A673 (cell line): ENCODE data around the gene LRRC3. TPM values are rescaled to one million over a fixed set of nuclear protein-coding genes. Genes with fewer than 3 reads are reported as not detected.

Experiments
- BruUV-seq: library from RNA; stranded (reverse); fragments of 400-500 nt; replicated peaks from 2 replicates; lab custom pipeline; 2021; lab: Mats Ljungman, UMichigan
- CTCF ChIA-PET: fragments of 300-600 bp; sonication (Branson Sonifier 250); formaldehyde crosslinking; loops from one replicate; lab custom pipeline; 2022; ENCODE audit warnings: antibody characterized with exemption; lab: Charles Lee
- POLR2A ChIA-PET: fragments of 300-600 bp; sonication (Branson Sonifier 250); formaldehyde crosslinking; loops from one replicate; lab custom pipeline; 2022; ENCODE audit warnings: antibody characterized with exemption; ENCODE audit not compliant: low non-redundant PET; lab: Charles Lee
- DNase-seq: peaks from one replicate; pipeline ENCODE4 v3.0.0-alpha.2; 2015; ENCODE audit warnings: low spot score
- H3K27ac ChIP-seq: fragments of 200-600 bp; sonication (generic); 2 replicates; pipeline ENCODE4 v1.5.1; 2016; ENCODE audit warnings: mixed run types, low read depth, mild to moderate bottlenecking, mixed read lengths, antibody characterized with exemption, low read length; ENCODE audit not compliant: poor library complexity, severe bottlenecking
- H3K27me3 ChIP-seq: fragments of 200-600 bp; sonication (generic); replicated peaks from 2 replicates; pipeline ENCODE4 v1.6.1; 2017; ENCODE audit warnings: mixed run types, low read depth, mild to moderate bottlenecking, mixed read lengths, antibody characterized with exemption, low read length; ENCODE audit not compliant: insufficient read depth, poor library complexity
- H3K36me3 ChIP-seq: fragments of 200-600 bp; sonication (generic); 2 replicates; pipeline ENCODE4 v1.6.1; 2016; ENCODE audit warnings: mixed run types, mild to moderate bottlenecking, mixed read lengths, antibody characterized with exemption, low read length; ENCODE audit not compliant: insufficient read depth, poor library complexity, severe bottlenecking
- H3K4me1 ChIP-seq: fragments of 200-600 bp; sonication (generic); 2 replicates; pipeline ENCODE4 v1.6.1; 2017; ENCODE audit warnings: mixed run types, mild to moderate bottlenecking, mixed read lengths, antibody characterized with exemption, low read length; ENCODE audit not compliant: insufficient read depth, poor library complexity, severe bottlenecking
- H3K4me3 ChIP-seq: fragments of 200-600 bp; sonication (generic); 2 replicates; pipeline ENCODE4 v1.5.1; 2016; ENCODE audit warnings: low read depth, mixed run types, mild to moderate bottlenecking, mixed read lengths, low read length; ENCODE audit not compliant: poor library complexity, severe bottlenecking
- H3K9me3 ChIP-seq: fragments of 200-600 bp; sonication (generic); 2 replicates; pipeline ENCODE4 v1.6.1; 2016; ENCODE audit warnings: mixed run types, low read depth, mild to moderate bottlenecking, mixed read lengths, antibody characterized with exemption, low read length; ENCODE audit not compliant: poor library complexity, severe bottlenecking
- EZH2 ChIP-seq: fragments of 200-600 bp; sonication (generic); IDR thresholded peaks from 2 replicates; pipeline ENCODE4 v1.6.1; 2017; ENCODE audit warnings: borderline replicate concordance, low read depth, mild to moderate bottlenecking, mixed read lengths, antibody characterized with exemption, low read length; ENCODE audit not compliant: poor library complexity, severe bottlenecking
- intact Hi-C: fragments of 100-400 bp; cut with micrococcal nuclease; formaldehyde crosslinking; loops from one replicate; pipeline ENCODE4 v1.10.0; 2022; ENCODE audit not compliant: unreplicated experiment
- total RNA-seq: library from RNA; stranded (reverse); gene quantifications from 2 replicates; pipeline ENCODE4 v1.2.3, GENCODE V29; 2021
- TF ChIP-seq, protein P1 (sequence below): fragments of 300-800, 200-600 bp; sonication (generic); conservative IDR thresholded peaks from 2 replicates; pipeline ENCODE4 v1.5.1; 2017; ENCODE audit warnings: low read depth, mild to moderate bottlenecking, antibody characterized with exemption, low read length, moderate library complexity, mixed read lengths

Gene LRRC3
- total RNA-seq, 1 experiment from 2014 or later, result 1.5 TPM

DNA sequence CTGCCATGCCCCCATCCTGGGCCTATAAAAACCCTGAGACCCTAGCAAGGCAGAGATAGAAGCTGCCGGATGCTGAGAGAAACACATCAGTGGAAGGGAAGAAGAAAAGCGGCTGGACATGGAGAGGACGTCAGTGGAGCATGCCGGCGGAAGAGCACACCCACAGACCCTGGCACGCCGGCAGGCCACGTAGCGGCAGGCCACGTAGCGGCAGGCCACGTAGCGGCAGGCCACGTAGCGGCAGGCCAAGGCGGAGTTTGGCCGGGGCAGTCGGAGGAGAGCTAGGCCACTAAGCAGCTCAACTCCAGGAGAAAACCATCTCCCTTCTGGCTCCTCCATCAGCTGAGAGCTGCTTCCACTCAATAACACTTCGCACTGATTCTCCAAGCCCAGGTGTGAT, 35.1 kb downstream of the LRRC3 start:
- intact Hi-C loops, result no loop called here
- Histone ChIP-seq H3K36me3 (no peaks in the 10 kb centered on the region), H3K27ac (no peak overlapping the region), H3K4me1 (no peaks in the 10 kb centered on the region), H3K9me3 (peaks cover 12% of the 10 kb centered on the region), H3K27me3 (no peaks in the 10 kb centered on the region), H3K4me3 (no peak overlapping the region)
- ChIA-PET POLR2A (no interaction called here), CTCF (no interaction called here)
- no TSS peak for BruUV-seq
- DNase-seq, result no peak
- no peak for TF ChIP-seq EZH2
- TF ChIP-seq, protein P1, sequence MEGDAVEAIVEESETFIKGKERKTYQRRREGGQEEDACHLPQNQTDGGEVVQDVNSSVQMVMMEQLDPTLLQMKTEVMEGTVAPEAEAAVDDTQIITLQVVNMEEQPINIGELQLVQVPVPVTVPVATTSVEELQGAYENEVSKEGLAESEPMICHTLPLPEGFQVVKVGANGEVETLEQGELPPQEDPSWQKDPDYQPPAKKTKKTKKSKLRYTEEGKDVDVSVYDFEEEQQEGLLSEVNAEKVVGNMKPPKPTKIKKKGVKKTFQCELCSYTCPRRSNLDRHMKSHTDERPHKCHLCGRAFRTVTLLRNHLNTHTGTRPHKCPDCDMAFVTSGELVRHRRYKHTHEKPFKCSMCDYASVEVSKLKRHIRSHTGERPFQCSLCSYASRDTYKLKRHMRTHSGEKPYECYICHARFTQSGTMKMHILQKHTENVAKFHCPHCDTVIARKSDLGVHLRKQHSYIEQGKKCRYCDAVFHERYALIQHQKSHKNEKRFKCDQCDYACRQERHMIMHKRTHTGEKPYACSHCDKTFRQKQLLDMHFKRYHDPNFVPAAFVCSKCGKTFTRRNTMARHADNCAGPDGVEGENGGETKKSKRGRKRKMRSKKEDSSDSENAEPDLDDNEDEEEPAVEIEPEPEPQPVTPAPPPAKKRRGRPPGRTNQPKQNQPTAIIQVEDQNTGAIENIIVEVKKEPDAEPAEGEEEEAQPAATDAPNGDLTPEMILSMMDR, result no peak

DNA sequence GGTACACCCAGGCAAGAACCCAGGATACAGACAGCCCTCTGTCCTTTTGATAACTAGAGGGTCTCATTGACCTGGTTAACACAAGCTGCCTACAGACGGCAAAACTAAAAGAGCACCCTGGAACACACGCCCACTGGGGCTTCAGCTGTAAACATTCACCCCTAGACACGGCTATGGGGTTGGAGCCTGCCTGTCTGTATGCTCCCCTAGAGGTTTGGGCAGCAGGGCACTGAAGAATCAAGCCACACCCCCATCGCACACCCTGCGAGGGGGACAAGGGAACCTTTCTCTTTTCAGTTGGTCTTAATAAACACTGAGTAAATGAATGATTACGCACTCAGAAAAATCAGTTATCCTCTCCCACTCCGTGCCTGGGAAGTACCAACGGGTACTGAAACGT, 35.5 kb downstream of the LRRC3 start:
- Histone ChIP-seq H3K27me3 (no peaks in the 10 kb centered on the region), H3K9me3 (peaks cover 12% of the 10 kb centered on the region), H3K4me3 (no peak overlapping the region), H3K4me1 (no peaks in the 10 kb centered on the region), H3K36me3 (no peaks in the 10 kb centered on the region), H3K27ac (no peak overlapping the region)
- TF ChIP-seq, protein P1, result no peak
- TF ChIP-seq EZH2, result no peak
- intact Hi-C loops, result no loop called here
- POLR2A ChIA-PET, result no interaction called here
- CTCF ChIA-PET, result no interaction called here
- no TSS peak for BruUV-seq
- no peak for DNase-seq

DNA sequence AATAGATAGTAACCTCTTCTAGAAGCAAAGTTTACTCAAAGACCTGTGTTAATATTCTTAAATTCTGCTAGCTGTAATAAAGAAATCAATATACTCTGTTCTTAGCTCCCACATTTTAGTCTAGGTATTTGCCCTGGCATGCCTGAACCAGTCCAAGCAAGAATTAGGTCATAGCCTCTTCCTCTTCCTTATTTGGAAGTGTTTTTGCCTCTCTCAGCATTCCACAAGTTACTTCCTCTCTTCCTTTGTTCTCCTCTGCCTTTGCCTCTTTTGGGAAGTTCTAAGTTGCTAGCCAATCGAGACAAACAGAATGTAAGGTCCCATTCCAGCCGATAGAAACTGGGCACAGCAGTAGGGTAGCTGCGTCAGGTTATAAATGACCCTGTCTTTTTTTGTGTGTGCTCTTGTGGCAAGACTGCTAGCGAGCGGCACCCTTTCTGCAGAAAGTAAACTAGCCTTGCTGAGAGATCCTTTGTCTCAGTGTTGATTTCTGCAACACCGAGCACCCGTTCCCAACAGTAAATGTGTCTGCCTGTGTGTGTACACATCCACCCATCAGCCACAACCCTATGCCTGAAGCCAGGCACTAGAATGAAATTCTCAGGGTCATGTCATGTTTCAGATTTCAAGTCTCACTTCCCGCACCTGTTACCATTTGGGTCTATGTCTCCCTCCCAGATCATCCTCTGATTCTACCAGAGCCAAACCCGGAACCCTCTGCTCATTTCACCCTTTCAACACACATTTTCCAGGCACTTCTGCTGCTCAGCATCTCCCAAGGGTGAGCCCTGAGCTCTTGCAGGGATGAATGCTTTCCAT, 37.5 kb downstream of the LRRC3 start:
- intact Hi-C loops, result no loop called here
- Histone ChIP-seq H3K27me3 (no peaks in the 10 kb centered on the region), H3K36me3 (no peaks in the 10 kb centered on the region), H3K9me3 (peaks cover 12% of the 10 kb centered on the region), H3K4me1 (no peaks in the 10 kb centered on the region), H3K4me3 (no peak overlapping the region), H3K27ac (no peak overlapping the region)
- ChIA-PET CTCF (interaction anchor here (1.2 kb wide), 1 partner anchor 307 kb away, joined by 4 read pairs; no protein-coding TSS in a partner anchor), POLR2A (no interaction called here)
- BruUV-seq, result no TSS peak
- no peak for TF ChIP-seq EZH2
- TF ChIP-seq, protein P1, result no peak
- no peak for DNase-seq
